HG03103 (cell line): ENCODE measurements around the gene ICAM3.

Source experiments
- ATAC-seq: cut with Tn5 transposase; IDR thresholded peaks from one replicate; pipeline ENCODE4 v1.9.1; 2021; ENCODE audit warnings: low read depth; ENCODE audit not compliant: unreplicated experiment

ICAM3 gene

GRCh38 chr19:10293637-10294367, 45.6 kb downstream of the ICAM3 start:
- no peak for ATAC-seq

GRCh38 chr19:10292789-10293636, 46.4 kb downstream of the ICAM3 start:
- no peak for ATAC-seq

DNA sequence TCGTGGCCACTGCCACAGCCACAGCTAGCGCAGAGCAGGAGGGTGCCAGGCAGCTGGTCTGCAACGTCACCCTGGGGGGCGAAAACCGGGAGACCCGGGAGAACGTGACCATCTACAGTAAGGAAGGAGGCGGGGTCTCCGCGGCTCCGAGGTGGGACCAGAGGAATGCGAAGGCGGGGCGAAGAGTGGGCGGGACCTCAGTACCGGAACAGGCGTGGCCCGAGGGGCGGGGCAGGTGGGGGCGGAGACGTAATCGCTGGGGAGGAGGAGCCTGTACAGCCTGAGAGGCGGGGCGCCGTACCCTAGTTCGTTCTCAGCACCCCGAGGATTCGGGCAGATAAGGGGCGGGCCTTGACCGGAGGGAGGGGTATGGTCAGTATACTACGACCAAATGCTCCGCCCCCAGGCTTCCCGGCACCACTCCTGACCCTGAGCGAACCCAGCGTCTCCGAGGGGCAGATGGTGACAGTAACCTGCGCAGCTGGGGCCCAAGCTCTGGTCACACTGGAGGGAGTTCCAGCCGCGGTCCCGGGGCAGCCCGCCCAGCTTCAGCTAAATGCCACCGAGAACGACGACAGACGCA, 47.1 kb downstream of the ICAM3 start:
- no peak for ATAC-seq

DNA sequence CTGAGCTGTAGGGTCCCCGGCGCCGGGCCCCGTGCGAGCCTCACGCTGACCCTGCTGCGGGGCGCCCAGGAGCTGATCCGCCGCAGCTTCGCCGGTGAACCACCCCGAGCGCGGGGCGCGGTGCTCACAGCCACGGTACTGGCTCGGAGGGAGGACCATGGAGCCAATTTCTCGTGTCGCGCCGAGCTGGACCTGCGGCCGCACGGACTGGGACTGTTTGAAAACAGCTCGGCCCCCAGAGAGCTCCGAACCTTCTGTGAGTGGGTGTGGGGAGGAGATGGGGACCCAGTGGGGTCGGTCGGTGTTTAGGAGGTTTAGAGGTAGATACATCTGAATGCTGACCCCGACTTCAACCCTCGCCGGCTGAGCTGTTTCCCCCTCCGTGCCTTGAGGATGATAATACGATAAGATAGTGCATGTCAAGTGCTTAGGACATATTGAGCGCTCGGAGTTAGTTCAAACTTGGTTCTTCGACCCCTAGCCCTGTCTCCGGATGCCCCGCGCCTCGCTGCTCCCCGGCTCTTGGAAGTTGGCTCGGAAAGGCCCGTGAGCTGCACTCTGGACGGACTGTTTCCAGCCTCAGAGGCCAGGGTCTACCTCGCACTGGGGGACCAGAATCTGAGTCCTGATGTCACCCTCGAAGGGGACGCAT, 47.7 kb downstream of the ICAM3 start:
- ATAC-seq, result no peak

DNA sequence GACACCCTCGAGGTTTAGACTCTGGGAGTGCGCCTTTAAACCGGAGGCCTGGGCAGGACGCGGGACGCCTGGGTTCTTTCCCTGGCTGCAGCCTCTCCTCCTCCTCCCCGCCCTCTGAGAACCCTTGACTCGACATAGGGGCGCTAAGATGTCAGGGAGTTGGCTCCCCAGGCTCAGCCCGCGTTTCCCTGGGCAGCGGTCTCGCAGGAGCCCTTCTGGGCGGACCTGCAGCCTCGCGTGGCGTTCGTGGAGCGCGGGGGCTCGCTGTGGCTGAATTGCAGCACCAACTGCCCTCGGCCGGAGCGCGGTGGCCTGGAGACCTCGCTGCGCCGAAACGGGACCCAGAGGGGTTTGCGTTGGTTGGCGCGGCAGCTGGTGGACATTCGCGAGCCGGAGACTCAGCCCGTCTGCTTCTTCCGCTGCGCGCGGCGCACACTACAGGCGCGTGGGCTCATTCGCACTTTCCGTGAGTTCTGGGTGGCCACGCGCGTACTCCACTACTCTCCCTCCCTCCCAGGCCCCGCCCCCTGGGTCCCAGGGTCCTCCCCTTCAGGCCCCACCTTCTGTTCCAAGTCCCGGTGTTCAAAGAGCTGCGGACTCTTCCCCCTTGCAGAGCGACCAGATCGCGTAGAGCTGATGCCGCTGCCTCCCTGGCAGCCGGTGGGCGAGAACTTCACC, 48.4 kb downstream of the ICAM3 start:
- no peak for ATAC-seq

DNA sequence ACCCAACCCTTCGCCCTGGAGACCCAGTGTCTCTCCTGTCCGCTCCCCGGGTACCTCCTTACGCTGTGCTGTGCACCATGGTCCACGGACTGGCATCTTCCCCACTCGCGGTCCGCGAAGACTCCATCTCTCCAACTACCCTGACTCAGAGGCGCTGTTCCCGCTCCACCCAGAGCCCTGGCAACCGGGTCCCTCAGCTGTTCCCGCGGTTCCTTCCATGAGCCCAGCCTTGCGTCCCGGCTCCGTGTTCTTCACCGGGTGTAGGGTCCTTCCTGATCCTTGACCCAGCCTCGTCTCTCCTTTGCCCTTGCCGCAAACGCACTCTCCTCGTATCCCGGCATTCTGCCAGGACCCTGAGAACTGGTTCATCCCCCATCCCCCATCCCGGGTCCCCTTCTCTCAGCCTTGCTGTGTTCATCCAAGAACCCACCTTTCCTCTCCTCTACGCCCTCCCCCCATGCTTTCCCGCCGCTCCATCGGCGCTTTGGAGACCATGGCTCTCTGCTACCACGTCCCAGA, 49.0 kb downstream of the ICAM3 start:
- no peak for ATAC-seq

DNA sequence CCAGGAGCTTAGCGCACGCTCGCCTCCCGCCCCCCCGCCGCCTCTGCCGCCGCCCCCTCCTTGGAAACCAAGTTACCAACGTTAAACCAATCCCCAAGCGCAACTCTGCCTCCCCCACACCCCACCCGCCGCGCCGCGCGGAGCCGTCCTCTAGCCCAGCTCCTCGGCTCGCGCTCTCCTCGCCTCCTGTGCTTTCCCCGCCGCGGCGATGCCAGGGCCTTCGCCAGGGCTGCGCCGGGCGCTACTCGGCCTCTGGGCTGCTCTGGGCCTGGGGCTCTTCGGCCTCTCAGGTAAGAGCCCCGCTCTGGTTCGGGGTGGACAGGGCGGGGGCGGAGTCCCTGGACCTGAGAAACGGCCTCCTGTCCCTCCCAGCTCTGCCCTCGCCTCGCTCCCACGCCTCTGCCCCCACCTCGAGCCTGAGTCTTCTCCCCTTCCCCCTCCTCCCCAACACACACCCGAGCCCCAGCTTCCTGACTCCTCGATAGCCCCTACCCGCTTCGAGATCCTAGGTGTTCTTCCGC, 49.5 kb downstream of the ICAM3 start, which contains the start of gene ICAM5:
TSS of gene ICAM5 (plus strand) at position 117 of the 521 bp plus-strand sequence. CDS start at position 209, 92 bp downstream.
- no peak for ATAC-seq

DNA sequence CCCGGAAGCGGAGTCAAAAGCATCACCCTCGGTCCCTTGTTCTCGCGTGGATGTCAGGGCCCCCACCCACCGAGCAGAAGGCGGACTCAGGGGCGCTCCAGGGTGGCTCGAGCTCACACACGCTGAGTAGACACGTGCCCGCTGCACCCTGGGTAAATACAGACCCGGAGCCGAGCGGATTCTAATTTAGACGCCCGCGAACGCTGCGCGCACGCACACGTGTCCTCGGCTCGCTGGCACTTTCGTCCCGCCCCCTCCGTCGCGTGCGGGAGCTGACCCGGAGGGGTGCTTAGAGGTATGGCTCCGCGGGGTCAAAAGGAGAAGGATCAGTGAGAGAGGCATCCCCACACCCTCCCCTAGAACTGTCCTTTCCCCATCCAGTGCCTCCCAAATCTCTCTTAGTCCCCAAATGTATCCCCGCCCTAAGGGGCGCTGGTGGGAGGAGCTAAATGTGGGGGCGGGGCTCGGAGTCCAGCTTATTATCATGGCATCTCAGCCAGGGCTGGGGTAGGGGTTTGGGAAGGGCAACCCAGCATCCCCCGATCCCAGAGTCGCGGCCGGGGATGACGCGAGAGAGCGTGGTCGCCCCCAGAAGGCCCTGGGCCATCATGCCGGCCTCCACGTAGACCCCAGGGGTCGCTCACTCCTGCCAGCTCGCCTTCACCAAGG, 50.1 kb downstream of the ICAM3 start:
- ATAC-seq, result no peak

DNA sequence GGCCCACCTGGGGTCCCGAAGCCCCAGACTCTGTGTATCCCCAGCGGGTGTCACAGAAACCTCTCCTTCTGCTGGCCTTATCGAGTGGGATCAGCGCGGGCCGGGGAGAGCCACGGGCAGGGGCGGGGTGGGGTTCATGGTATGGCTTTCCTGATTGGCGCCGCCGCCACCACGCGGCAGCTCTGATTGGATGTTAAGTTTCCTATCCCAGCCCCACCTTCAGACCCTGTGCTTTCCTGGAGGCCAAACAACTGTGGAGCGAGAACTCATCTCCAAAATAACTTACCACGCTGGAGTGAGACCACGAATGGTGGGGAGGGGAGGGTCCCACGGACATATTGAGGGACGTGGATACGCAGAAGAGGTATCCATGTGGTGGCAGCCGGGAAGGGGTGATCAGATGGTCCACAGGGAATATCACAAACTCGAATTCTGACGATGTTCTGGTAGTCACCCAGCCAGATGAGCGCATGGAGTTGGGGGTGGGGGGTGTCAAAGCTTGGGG, 50.7 kb downstream of the ICAM3 start:
- no peak for ATAC-seq

- no peak for ATAC-seq
These were observed 52.4 kb downstream of the ICAM3 start, which contains the start of gene ICAM4 for GRCh38 chr19:10286803-10287737. Gene ICAM4 (plus strand): TSS chr19:10286955. CDS start chr19:10287013, 58 bp downstream.

DNA sequence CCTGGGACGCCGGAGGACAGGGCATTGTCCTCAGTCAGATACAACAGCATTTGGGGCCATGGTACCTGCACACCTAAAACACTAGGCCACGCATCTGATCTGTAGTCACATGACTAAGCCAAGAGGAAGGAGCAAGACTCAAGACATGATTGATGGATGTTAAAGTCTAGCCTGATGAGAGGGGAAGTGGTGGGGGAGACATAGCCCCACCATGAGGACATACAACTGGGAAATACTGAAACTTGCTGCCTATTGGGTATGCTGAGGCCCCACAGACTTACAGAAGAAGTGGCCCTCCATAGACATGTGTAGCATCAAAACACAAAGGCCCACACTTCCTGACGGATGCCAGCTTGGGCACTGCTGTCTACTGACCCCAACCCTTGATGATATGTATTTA, 54.0 kb downstream of the ICAM3 start:
- ATAC-seq, result no peak

- no peak for ATAC-seq
These were observed 54.5 kb downstream of the ICAM3 start for GRCh38 chr19:10284960-10285278.

GRCh38 chr19:10284065-10284959, 55.1 kb downstream of the ICAM3 start:
- no peak for ATAC-seq
